Ovary (tissue), 9 donors: Measurements from ENCODE around the gene HK3. TPM values are rescaled to one million over a fixed set of nuclear protein-coding genes. Genes with fewer than 3 reads are reported as not detected.

ENCODE experiments used
- DNase-seq, 5 donors: peaks; one replicate each; pipeline ENCODE4 v3.0.0-alpha.2; 2019 to 2020
- H3K27ac ChIP-seq, 2 donors: fragments of 200-600 bp; one replicate each; pipeline versions ENCODE4 v1.5.1 to v1.8.0; 2019 to 2022
- H3K27me3 ChIP-seq: fragments of 200-600 bp; one replicate; pipeline ENCODE4 v1.8.0; 2022
- H3K36me3 ChIP-seq: fragments of 200-600 bp; sonication (generic); one replicate; pipeline ENCODE4 v1.5.1; 2019
- H3K4me1 ChIP-seq: one replicate; pipeline ENCODE4 v1.8.1; 2013; ENCODE audit warnings: mild to moderate bottlenecking, moderate library complexity; ENCODE audit not compliant: insufficient read depth
- H3K4me3 ChIP-seq: fragments of 200-600 bp; sonication (generic); one replicate; pipeline ENCODE4 v1.5.1; 2017
- H3K9me3 ChIP-seq, 2 donors: fragments of 200-600 bp in 1 of 2; sonication (generic) in 1 of 2; one replicate each; pipeline versions ENCODE4 v1.5.1 to v1.8.1; 2013 to 2019; ENCODE audit warnings: mild to moderate bottlenecking in 1 of 2, moderate library complexity in 1 of 2
- EP300 ChIP-seq: sonication (generic); formaldehyde crosslinking; IDR thresholded peaks from one replicate; pipeline ENCODE4 v1.6.1; 2017; ENCODE audit warnings: antibody characterized with exemption
- POLR2A ChIP-seq: fragments of 450-650 bp; IDR thresholded peaks from one replicate; pipeline ENCODE4 v1.6.1; 2017; ENCODE audit warnings: antibody characterized with exemption, mild to moderate bottlenecking, moderate library complexity
- WGBS, 3 donors: extraction: QIAGEN DNeasy Blood & Tissue Kit in 1 of 3; methylation state at CpG; one replicate each; pipeline versions ENCODE4 v1.1.5 to v1.1.7; 2013 to 2017; 5-methylcytosine and 5-hydroxymethylcytosine counted together
- intact Hi-C, 4 donors: fragments of 100-400 bp; cut with DNase I; formaldehyde crosslinking; loops; one replicate each; pipeline versions ENCODE4 v1.11.0 to v1.15.1; 2022 to 2023
- polyA plus RNA-seq, 2 donors: library from polyadenylated mRNA; stranded (reverse); fragments of 200-250 nt in 1 of 2; fragments of 350-450 nt in 1 of 2; fragmentation: Illumina TruSeq in 1 of 2; extraction: RNeasy Lipid Tissue Mini Kit (QIAGEN cat#74804) in 1 of 2; gene quantifications; one replicate each; pipeline ENCODE4 v1.2.3, GENCODE V29; 2013 to 2014
- total RNA-seq, 7 donors: library from RNA; depleted of rRNA in 2 of 7; stranded (reverse); fragments of >200 nt in 2 of 7; fragmentation: NEBNext Ultra II Directional in 3 of 7; extraction: Animal tissue kit (Norgen Biotek cat#: 25700) in 3 of 7; gene quantifications; one replicate each; pipeline versions ENCODE4 v1.1.0 to v1.2.4, GENCODE V29; 2016 to 2023
- TF ChIP-seq, protein P1 (sequence below), 3 donors: fragments of 450-650 bp in 2 of 3; fragments of 200-600 bp in 1 of 3; IDR thresholded peaks; one replicate each; pipeline versions ENCODE4 v1.5.1 to v1.8.0; 2016 to 2022; ENCODE audit warnings: antibody characterized with exemption in 3 of 3, mild to moderate bottlenecking in 1 of 3
- donor health status: DM: no; HTN: no; CAD: no; lungs with moderate emphysema.
- donor health status: DM: no; HTN: no; CAD: no.
- donor health status: Bipolar disorder and iron deficiency.
- donor health status: DM: yes; HTN: yes; CAD: no.
- donor health status: DM: no; HTN: no; CAD: no.
- donor health status: DM: yes; HTN: yes; CAD: no.

Gene HK3
- total and polyA plus RNA-seq, 9 donors = 0.61 to 9.9 (median 2.3) TPM

- Histone ChIP-seq H3K27ac (no peak overlapping the region), H3K27me3 (no peaks in the 10 kb centered on the region), H3K36me3 (no peaks in the 10 kb centered on the region), H3K4me3 (no peak overlapping the region), H3K4me1 (no peaks in the 10 kb centered on the region), H3K9me3 (no peaks in the 10 kb centered on the region)
- WGBS, 3 donors = 94 to 97% (median 96%) methylated on average over 5 of the region's 5 CpGs
- no peak for DNase-seq
- intact Hi-C loops = no loop called here
- no peak for TF ChIP-seq POLR2A
- TF ChIP-seq EP300 = no peak
- TF ChIP-seq, protein P1, sequence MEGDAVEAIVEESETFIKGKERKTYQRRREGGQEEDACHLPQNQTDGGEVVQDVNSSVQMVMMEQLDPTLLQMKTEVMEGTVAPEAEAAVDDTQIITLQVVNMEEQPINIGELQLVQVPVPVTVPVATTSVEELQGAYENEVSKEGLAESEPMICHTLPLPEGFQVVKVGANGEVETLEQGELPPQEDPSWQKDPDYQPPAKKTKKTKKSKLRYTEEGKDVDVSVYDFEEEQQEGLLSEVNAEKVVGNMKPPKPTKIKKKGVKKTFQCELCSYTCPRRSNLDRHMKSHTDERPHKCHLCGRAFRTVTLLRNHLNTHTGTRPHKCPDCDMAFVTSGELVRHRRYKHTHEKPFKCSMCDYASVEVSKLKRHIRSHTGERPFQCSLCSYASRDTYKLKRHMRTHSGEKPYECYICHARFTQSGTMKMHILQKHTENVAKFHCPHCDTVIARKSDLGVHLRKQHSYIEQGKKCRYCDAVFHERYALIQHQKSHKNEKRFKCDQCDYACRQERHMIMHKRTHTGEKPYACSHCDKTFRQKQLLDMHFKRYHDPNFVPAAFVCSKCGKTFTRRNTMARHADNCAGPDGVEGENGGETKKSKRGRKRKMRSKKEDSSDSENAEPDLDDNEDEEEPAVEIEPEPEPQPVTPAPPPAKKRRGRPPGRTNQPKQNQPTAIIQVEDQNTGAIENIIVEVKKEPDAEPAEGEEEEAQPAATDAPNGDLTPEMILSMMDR (IDR thresholded peaks at IDR 0.05) = no peak
Measured at GRCh38 chr5:176908675-176909368, 9.7 kb upstream of the HK3 start.

DNA sequence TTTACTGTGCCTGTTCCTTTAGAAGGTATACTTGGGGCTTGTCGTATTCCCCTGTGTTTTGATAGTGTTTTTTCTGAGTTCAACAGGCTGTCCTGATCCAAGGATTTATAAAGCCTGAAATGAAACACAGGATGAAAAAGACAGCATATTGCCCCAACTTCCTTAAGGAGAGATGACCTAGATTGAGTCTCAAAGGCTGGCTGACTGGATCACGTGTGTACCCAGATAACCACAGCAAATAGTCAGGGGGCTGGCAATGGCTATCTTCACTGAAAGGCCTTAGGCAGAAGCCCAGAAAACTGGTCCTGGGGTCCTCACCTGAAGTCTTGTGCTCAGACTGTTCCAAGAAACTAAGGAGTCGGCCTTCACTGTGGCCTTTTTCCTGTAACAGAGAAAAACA, 7.7 kb upstream of the HK3 start:
- intact Hi-C loops = no loop called here
- no peak overlapping the region for H3K4me3 ChIP-seq
- no peaks in the 10 kb centered on the region for H3K36me3 ChIP-seq
- H3K27ac ChIP-seq = no peak overlapping the region
- H3K9me3 ChIP-seq = no peaks in the 10 kb centered on the region
- no peaks in the 10 kb centered on the region for H3K4me1 ChIP-seq
- H3K27me3 ChIP-seq = no peaks in the 10 kb centered on the region
- DNase-seq = no peak
- TF ChIP-seq, protein P1 (IDR thresholded peaks at IDR 0.05) = no peak
- no peak for TF ChIP-seq POLR2A
- TF ChIP-seq EP300 = no peak
- WGBS, 3 donors = 82 to 89% (median 85%) methylated on average over 3 of the region's 3 CpGs

GRCh38 chr5:176906126-176906525, 7.0 kb upstream of the HK3 start:
- intact Hi-C loops = no loop called here

DNA sequence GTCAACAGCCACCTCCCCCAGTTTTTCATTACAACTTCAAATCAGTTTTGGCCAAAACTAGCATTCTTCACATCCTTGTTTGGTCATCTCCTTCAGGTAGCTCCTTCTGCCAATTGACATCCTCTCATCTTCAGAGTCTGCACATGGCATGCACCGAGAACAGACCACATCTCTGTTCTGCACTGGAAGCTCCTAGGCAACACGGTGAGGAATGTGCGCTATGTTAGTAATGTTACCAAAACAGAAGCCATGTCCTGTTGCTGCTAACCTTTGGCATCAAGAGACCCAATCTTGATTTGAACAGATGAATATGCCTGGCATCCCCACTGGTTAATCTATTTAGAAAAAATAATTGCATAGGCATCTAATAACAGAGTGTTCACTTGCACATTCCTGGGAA, 5.1 kb upstream of the HK3 start:
- intact Hi-C loops = no loop called here
- no peaks in the 10 kb centered on the region for H3K9me3 ChIP-seq
- H3K27ac ChIP-seq = no peak overlapping the region
- no peak overlapping the region for H3K4me3 ChIP-seq
- H3K4me1 ChIP-seq = no peaks in the 10 kb centered on the region
- no peaks in the 10 kb centered on the region for H3K27me3 ChIP-seq
- TF ChIP-seq, protein P1 (IDR thresholded peaks at IDR 0.05) = no peak
- TF ChIP-seq POLR2A = no peak
- TF ChIP-seq EP300 = no peak
- no peak for DNase-seq
- H3K36me3 ChIP-seq = no peaks in the 10 kb centered on the region
- 74 to 82% (median 80%) methylated on average over 3 of the region's 3 CpGs for WGBS, 3 donors

More at GRCh38 chr5:176906126-176906525, 7.0 kb upstream of the HK3 start:
- DNase-seq = no peak
- no peak overlapping the region for H3K4me3 ChIP-seq
- no peaks in the 10 kb centered on the region for H3K9me3 ChIP-seq
- TF ChIP-seq POLR2A (no peak), EP300 (no peak)
- TF ChIP-seq, protein P1 (IDR thresholded peaks at IDR 0.05) = no peak
- H3K36me3 ChIP-seq = no peaks in the 10 kb centered on the region
- H3K27ac ChIP-seq = no peak overlapping the region
- no peaks in the 10 kb centered on the region for H3K27me3 ChIP-seq
- no peaks in the 10 kb centered on the region for H3K4me1 ChIP-seq
- 82 to 91% (median 87%) methylated on average over 1 of the region's 1 CpG for WGBS, 3 donors
